Left ventricle myocardium inferior (tissue), 1 donor: Measurements from ENCODE around the gene IDH1. TPM values are rescaled to one million over a fixed set of nuclear protein-coding genes. Genes with fewer than 3 reads are reported as not detected.

Source experiments
- DNase-seq: peaks from one replicate; pipeline ENCODE4 v3.0.0-alpha.2; 2020
- H3K27ac ChIP-seq: fragments of 200-600 bp; replicated peaks from 2 replicates; pipeline ENCODE4 v1.8.0; 2021
- H3K27me3 ChIP-seq: fragments of 200-600 bp; 2 replicates; pipeline ENCODE4 v1.8.0; 2021; ENCODE audit warnings: low read depth
- H3K36me3 ChIP-seq: fragments of 200-600 bp; 2 replicates; pipeline ENCODE4 v1.8.0; 2021
- H3K4me1 ChIP-seq: fragments of 200-600 bp; 2 replicates; pipeline ENCODE4 v1.8.0; 2021
- H3K4me3 ChIP-seq: fragments of 200-600 bp; 2 replicates; pipeline ENCODE4 v1.8.0; 2021; ENCODE audit warnings: mild to moderate bottlenecking, moderate library complexity
- H3K9me3 ChIP-seq: fragments of 200-600 bp; replicated peaks from 2 replicates; pipeline ENCODE4 v1.8.0; 2021
- CTCF ChIP-seq: fragments of 200-600 bp; IDR thresholded peaks from 2 replicates; pipeline ENCODE4 v1.8.0; 2021; ENCODE audit warnings: antibody characterized with exemption, mild to moderate bottlenecking, borderline replicate concordance
- intact Hi-C: fragments of 100-400 bp; cut with micrococcal nuclease; formaldehyde crosslinking; loops from one replicate; pipeline ENCODE4 v1.11.0; 2022
- total RNA-seq: library from RNA; stranded (reverse); fragmentation: NEBNext Ultra II Directional; extraction: Animal tissue kit (Norgen Biotek cat#: 25700); gene quantifications from one replicate; pipeline ENCODE4 v1.2.1, GENCODE V29; 2021
- donor health status: DM: no; HTN: yes; CAD: no; lungs with severe emphysema.

Gene IDH1
- total RNA-seq, 1 donor from 2014 or later: 38.4 TPM

- no peak for DNase-seq
- no peaks in the 10 kb centered on the region for H3K9me3 ChIP-seq
- no peak overlapping the region for H3K27ac ChIP-seq
- H3K4me3 ChIP-seq: no peak overlapping the region
- no peak for TF ChIP-seq CTCF
- H3K4me1 ChIP-seq: no peaks in the 10 kb centered on the region
- peaks cover 2% of the 10 kb centered on the region for H3K27me3 ChIP-seq
- intact Hi-C loops: no loop called here
- no peaks in the 10 kb centered on the region for H3K36me3 ChIP-seq
Measured at GRCh38 chr2:208208335-208209085, 46.4 kb downstream of the IDH1 start.

- Histone ChIP-seq H3K4me1 (no peaks in the 10 kb centered on the region), H3K27ac (no peak overlapping the region), H3K4me3 (no peak overlapping the region), H3K9me3 (no peaks in the 10 kb centered on the region), H3K36me3 (no peaks in the 10 kb centered on the region), H3K27me3 (peaks cover 2% of the 10 kb centered on the region)
- no peak for DNase-seq
- TF ChIP-seq CTCF: no peak
- intact Hi-C loops: no loop called here
Measured at GRCh38 chr2:208207769-208208168, 47.1 kb downstream of the IDH1 start.

GRCh38 chr2:208204166-208204565 lies 50.7 kb downstream of the IDH1 start:
- peaks cover 22% of the 10 kb centered on the region for H3K27me3 ChIP-seq
- no peak overlapping the region for H3K27ac ChIP-seq
- no peaks in the 10 kb centered on the region for H3K9me3 ChIP-seq
- no peak for TF ChIP-seq CTCF
- no peak overlapping the region for H3K4me3 ChIP-seq
- no peaks in the 10 kb centered on the region for H3K4me1 ChIP-seq
- intact Hi-C loops: no loop called here
- DNase-seq: no peak
- no peaks in the 10 kb centered on the region for H3K36me3 ChIP-seq

GRCh38 chr2:208195531-208195930 lies 59.3 kb downstream of the IDH1 start:
- Histone ChIP-seq H3K4me1 (no peaks in the 10 kb centered on the region), H3K9me3 (no peaks in the 10 kb centered on the region), H3K4me3 (no peak overlapping the region), H3K27me3 (peaks cover 13% of the 10 kb centered on the region), H3K36me3 (no peaks in the 10 kb centered on the region), H3K27ac (no peak overlapping the region)
- intact Hi-C loops: no loop called here
- no peak for TF ChIP-seq CTCF
- DNase-seq: no peak

- no peaks in the 10 kb centered on the region for H3K36me3 ChIP-seq
- H3K27me3 ChIP-seq: peaks cover 6% of the 10 kb centered on the region
- intact Hi-C loops: no loop called here
- no peak overlapping the region for H3K4me3 ChIP-seq
- no peak for DNase-seq
- no peaks in the 10 kb centered on the region for H3K4me1 ChIP-seq
- no peak overlapping the region for H3K27ac ChIP-seq
- no peaks in the 10 kb centered on the region for H3K9me3 ChIP-seq
- no peak for TF ChIP-seq CTCF
Measured at GRCh38 chr2:208192611-208193236, 62.1 kb downstream of the IDH1 start.
